K562 (cell line): ENCODE results near the gene GTF3C1. TPM values are rescaled to one million over a fixed set of nuclear protein-coding genes. Genes with fewer than 3 reads are reported as not detected.

Experiments
- C11orf30 ChIP-seq: fragments of 450-650 bp; IDR thresholded peaks from 2 replicates; pipeline ENCODE4 v1.6.1; 2016; ENCODE audit warnings: low read depth, mild to moderate bottlenecking
- DIDO1 ChIP-seq: fragments of 450-650 bp; IDR thresholded peaks from 2 replicates; pipeline ENCODE4 v1.6.1; 2016; ENCODE audit warnings: low read depth, missing biosample characterization, missing genetic modification characterization
- ESRRB ChIP-seq: fragments of 250-450 bp; sonication (Bioruptor Pico); IDR thresholded peaks from 2 replicates; pipeline ENCODE4 v1.5.0; 2020; ENCODE audit warnings: mild to moderate bottlenecking, moderate library complexity, borderline replicate concordance
- HDAC8 ChIP-seq: fragments of 450-650 bp; IDR thresholded peaks from 2 replicates; pipeline ENCODE4 v1.6.1; 2016; ENCODE audit warnings: mild to moderate bottlenecking, missing genetic modification characterization, moderate library complexity, missing compliant biosample characterization
- HMBOX1 ChIP-seq: sonication (generic); IDR thresholded peaks from 2 replicates; pipeline ENCODE4 v1.6.1; 2016
- HSF4 ChIP-seq: fragments of 250-450 bp; sonication (Bioruptor Pico); IDR thresholded peaks from 2 replicates; pipeline ENCODE4 v2.1.2; 2022; ENCODE audit warnings: mild to moderate bottlenecking, moderate library complexity, borderline replicate concordance
- PURB ChIP-seq: sonication (generic); formaldehyde crosslinking; IDR thresholded peaks from 2 replicates; pipeline ENCODE4 v1.9.0; 2021; ENCODE audit warnings: low read depth, mild to moderate bottlenecking, missing genetic modification reagents
- RNF219 ChIP-seq: fragments of 250-450 bp; sonication (Bioruptor Pico); IDR thresholded peaks from 2 replicates; pipeline ENCODE4 v1.5.0; 2022; ENCODE audit warnings: mild to moderate bottlenecking
- TBP ChIP-seq: optimal IDR thresholded peaks from 2 replicates; pipeline ENCODE3; 2011; ENCODE audit warnings: low read depth, low read length, improper control_type of control experiment
- TSHZ1 ChIP-seq: fragments of 250-450 bp; sonication (Bioruptor Pico); IDR thresholded peaks from 2 replicates; pipeline ENCODE4 v1.4.0; 2020; ENCODE audit warnings: mild to moderate bottlenecking, moderate library complexity
- ZBTB8A ChIP-seq: fragments of 450-650 bp; IDR thresholded peaks from 2 replicates; pipeline ENCODE4 v1.6.1; 2018; ENCODE audit warnings: mild to moderate bottlenecking, moderate library complexity; ENCODE audit not compliant: partially characterized antibody
- ZNF347 ChIP-seq: fragments of 450-650 bp; formaldehyde crosslinking; IDR thresholded peaks from 2 replicates; pipeline ENCODE4 v1.4.0; 2020; ENCODE audit warnings: low read depth, mild to moderate bottlenecking, moderate library complexity
- ZNF407 ChIP-seq: fragments of 450-650 bp; IDR thresholded peaks from 2 replicates; pipeline ENCODE4 v1.6.1; 2016; ENCODE audit warnings: low read depth
- polyA plus RNA-seq, 8 experiments: library from polyadenylated mRNA; depleted of rRNA in 4 of 8; stranded (reverse) in 5 of 8; unstranded in 3 of 8; fragments of >200 nt; fragmentation: Nextera tagmentation in 2 of 8; fragmentation: Illumina TruSeq in 1 of 8; extraction: Ambion mirVana in 2 of 8; extraction: Trizol in 1 of 8; gene quantifications; 2 replicates each; pipeline versions ENCODE4 v1.2.1 to v1.2.3, GENCODE V29; 2011 to 2014; ENCODE audit warnings: inconsistent platforms in 1 of 8, missing spikeins in 1 of 8
- total RNA-seq, 7 experiments: library from RNA; depleted of rRNA in 6 of 7; stranded (reverse); fragments of >200 nt in 6 of 7; fragmentation: Illumina TruSeq in 2 of 7; extraction: Trizol in 2 of 7; gene quantifications; 2 replicates each; pipeline versions ENCODE4 v1.2.1 to v1.2.3, GENCODE V29; 2011 to 2021; ENCODE audit warnings: low replicate concordance in 1 of 7

GTF3C1 gene
- total and polyA plus RNA-seq, 9 of the 15 experiments (the other 6 are each of a cell fraction or from before 2014, with no cell fraction given): 0.72 to 63.6 (median 30.9) TPM

GRCh38 chr16:27430923-27431484, 118.7 kb downstream of the GTF3C1 start (continued):
- TF ChIP-seq ZNF407: no peak
- no peak for TF ChIP-seq ZBTB8A
- TF ChIP-seq C11orf30: peak; percentile 80
- TF ChIP-seq HDAC8 (tag): no peak
- TF ChIP-seq HMBOX1: no peak
- no peak for TF ChIP-seq PURB (CRISPR knock-in tag)
- no peak for TF ChIP-seq ZNF347 (CRISPR knock-in tag)
- no peak for TF ChIP-seq HSF4 (CRISPR knock-in tag)
- TF ChIP-seq TSHZ1: no peak
- TF ChIP-seq TBP: no peak
- TF ChIP-seq DIDO1 (tag): no peak
- no peak for TF ChIP-seq RNF219 (CRISPR knock-in tag)
- no peak for TF ChIP-seq ESRRB (CRISPR knock-in tag)
